DOHH2 (cell line): ENCODE measurements around the gene ECI2.

Experiments used
- CTCF ChIP-seq: fragments of 200-600 bp; sonication (generic); IDR thresholded peaks from one replicate; pipeline ENCODE4 v1.5.1; 2014; ENCODE audit warnings: antibody characterized with exemption, mild to moderate bottlenecking, low read depth, low read length; ENCODE audit not compliant: poor library complexity, severe bottlenecking
- EZH2phosphoT487 ChIP-seq: fragments of 200-600 bp; sonication (generic); IDR thresholded peaks from 2 replicates; pipeline ENCODE4 v1.6.1; 2017; ENCODE audit warnings: borderline replicate concordance, mild to moderate bottlenecking, antibody characterized with exemption, low read length, moderate library complexity, mixed read lengths

DNA sequence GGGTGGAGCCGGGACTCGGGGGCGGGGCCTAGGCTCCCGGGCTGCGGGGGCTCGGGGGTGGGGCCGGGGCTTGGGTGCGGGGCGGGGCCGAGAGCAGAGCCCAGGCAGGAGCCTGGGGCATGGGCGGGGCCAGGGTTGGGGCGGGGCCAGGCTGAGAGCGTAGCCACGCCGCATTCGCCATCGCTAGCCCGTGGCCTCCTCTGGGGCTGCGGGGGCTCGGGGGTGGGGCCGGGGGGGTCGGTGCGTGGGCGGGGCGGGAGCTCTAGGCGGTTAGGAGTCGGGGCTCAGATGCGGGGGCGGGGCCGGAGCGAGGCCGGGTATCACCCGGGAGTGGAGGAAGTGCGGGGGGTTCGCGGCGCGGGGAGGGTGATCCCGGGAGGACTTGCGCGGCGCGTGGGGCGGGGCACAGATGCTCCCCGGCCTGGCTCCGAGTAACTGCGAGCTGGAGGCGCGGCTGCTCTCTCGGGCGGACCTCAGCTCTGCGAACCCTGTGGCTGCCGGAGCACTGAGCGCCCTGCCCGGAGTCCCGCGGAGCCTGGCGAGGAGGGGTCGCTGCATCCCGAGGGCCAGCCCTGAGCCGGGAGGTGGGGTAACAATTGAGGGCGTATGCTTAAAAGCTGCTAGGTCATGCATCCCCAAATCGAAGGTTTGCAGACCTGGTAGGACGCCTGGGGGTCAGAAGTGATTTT is 434 bp upstream of the ECI2 start:
- TF ChIP-seq CTCF (no peak), EZH2phosphoT487 (no peak)
